ENCODE measurements around the gene CHST4.
"Not testable (repeated sequence)": the region's sequence is repeated elsewhere in the genome, so short reads cannot be mapped to it uniquely, and the experiment has no call there.

CHST4 gene

GRCh38 chr16:71524566-71525553 is 1.4 kb upstream of the CHST4 start:
- in situ Hi-C loops (cut with MboI; ENCODE audit: low sequenced_read_pairs) = no loop called here

- in situ Hi-C loops (cut with MboI; ENCODE audit: low sequenced_read_pairs) = no loop called here
Measured at GRCh38 chr16:71528257-71528656, 2.0 kb downstream of the CHST4 start.

- in situ Hi-C loops (cut with MboI; ENCODE audit: low sequenced_read_pairs) = no loop called here
Measured at GRCh38 chr16:71528863-71529262, 2.6 kb downstream of the CHST4 start.

- in situ Hi-C loops (cut with MboI; ENCODE audit: low sequenced_read_pairs) = no loop called here
Measured at GRCh38 chr16:71532366-71532765, 6.1 kb downstream of the CHST4 start.

GRCh38 chr16:71536752-71537499 is 10.7 kb downstream of the CHST4 start:
- in situ Hi-C loops (cut with MboI; ENCODE audit: low sequenced_read_pairs) = no loop called here

- in situ Hi-C loops (cut with MboI; ENCODE audit: low sequenced_read_pairs) = no loop called here
Measured at GRCh38 chr16:71537643-71538042, 11.4 kb downstream of the CHST4 start.

- in situ Hi-C loops (cut with MboI; ENCODE audit: low sequenced_read_pairs) = no loop called here
Measured at GRCh38 chr16:71542377-71542776, 16.2 kb downstream of the CHST4 start.

- in situ Hi-C loops (cut with MboI; ENCODE audit: low sequenced_read_pairs) = no loop called here
Measured at GRCh38 chr16:71547168-71547567, 20.9 kb downstream of the CHST4 start.

- in situ Hi-C loops (cut with MboI; ENCODE audit: low sequenced_read_pairs) = no loop called here
Measured at GRCh38 chr16:71552698-71553503, 26.7 kb downstream of the CHST4 start.

GRCh38 chr16:71555230-71555891 is 29.1 kb downstream of the CHST4 start:
- in situ Hi-C loops (cut with MboI; ENCODE audit: low sequenced_read_pairs) = no loop called here

- in situ Hi-C loops (cut with MboI; ENCODE audit: low sequenced_read_pairs) = no loop called here
Measured at GRCh38 chr16:71557299-71557698, 31.1 kb downstream of the CHST4 start.

GRCh38 chr16:71557954-71558582 is 31.8 kb downstream of the CHST4 start:
- in situ Hi-C loops (cut with MboI; ENCODE audit: low sequenced_read_pairs) = no loop called here

- in situ Hi-C loops (cut with MboI; ENCODE audit: low sequenced_read_pairs) = no loop called here
Measured at GRCh38 chr16:71559855-71560254, 33.6 kb downstream of the CHST4 start.

- in situ Hi-C loops (cut with MboI; ENCODE audit: low sequenced_read_pairs) = not testable (repeated sequence)
Measured at GRCh38 chr16:71561886-71562285, 35.7 kb downstream of the CHST4 start.

GRCh38 chr16:71562552-71562951 is 36.3 kb downstream of the CHST4 start:
- in situ Hi-C loops (cut with MboI; ENCODE audit: low sequenced_read_pairs) = no loop called here

GRCh38 chr16:71564335-71564967 is 38.2 kb downstream of the CHST4 start:
- in situ Hi-C loops (cut with MboI; ENCODE audit: low sequenced_read_pairs) = no loop called here

GRCh38 chr16:71565812-71566700 is 39.8 kb downstream of the CHST4 start:
- in situ Hi-C loops (cut with MboI; ENCODE audit: low sequenced_read_pairs) = no loop called here

GRCh38 chr16:71567931-71568330 is 41.7 kb downstream of the CHST4 start:
- in situ Hi-C loops (cut with MboI; ENCODE audit: low sequenced_read_pairs) = no loop called here

- in situ Hi-C loops (cut with MboI; ENCODE audit: low sequenced_read_pairs) = no loop called here
Measured at GRCh38 chr16:71568551-71568950, 42.3 kb downstream of the CHST4 start.
